ENCODE measurements around the gene FBXO34.

Gene FBXO34

DNA sequence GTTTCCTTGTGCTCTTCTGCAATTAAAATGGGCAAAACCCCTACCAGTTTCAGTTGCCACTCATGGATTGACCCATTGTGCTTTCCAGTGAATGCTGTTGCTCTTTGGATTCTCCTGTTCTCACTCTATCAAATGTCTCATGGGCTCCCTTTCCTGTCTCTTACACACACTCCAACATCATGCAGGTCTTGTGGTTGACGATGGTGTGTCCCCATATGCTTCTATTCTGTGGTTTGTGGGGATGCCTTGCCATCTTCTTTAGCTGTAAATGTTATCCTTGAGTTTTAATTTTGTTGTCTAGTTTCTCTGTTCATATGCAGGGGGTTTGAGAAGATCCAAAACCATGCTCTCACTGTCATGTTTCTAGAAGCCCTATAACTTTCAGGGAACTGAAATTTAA, 31.9 kb upstream of the FBXO34 start (continued):
- TF ChIP-seq, protein P1, sequence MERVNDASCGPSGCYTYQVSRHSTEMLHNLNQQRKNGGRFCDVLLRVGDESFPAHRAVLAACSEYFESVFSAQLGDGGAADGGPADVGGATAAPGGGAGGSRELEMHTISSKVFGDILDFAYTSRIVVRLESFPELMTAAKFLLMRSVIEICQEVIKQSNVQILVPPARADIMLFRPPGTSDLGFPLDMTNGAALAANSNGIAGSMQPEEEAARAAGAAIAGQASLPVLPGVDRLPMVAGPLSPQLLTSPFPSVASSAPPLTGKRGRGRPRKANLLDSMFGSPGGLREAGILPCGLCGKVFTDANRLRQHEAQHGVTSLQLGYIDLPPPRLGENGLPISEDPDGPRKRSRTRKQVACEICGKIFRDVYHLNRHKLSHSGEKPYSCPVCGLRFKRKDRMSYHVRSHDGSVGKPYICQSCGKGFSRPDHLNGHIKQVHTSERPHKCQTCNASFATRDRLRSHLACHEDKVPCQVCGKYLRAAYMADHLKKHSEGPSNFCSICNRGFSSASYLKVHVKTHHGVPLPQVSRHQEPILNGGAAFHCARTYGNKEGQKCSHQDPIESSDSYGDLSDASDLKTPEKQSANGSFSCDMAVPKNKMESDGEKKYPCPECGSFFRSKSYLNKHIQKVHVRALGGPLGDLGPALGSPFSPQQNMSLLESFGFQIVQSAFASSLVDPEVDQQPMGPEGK (CRISPR knock-in tag; IDR thresholded peaks at IDR 0.05; ENCODE audit: borderline replicate concordance): no peak
- no peak for TF ChIP-seq SNAI2 (CRISPR knock-in tag; IDR thresholded peaks at IDR 0.05)

- no peak for ATAC-seq
- TF ChIP-seq ZFP3 (CRISPR knock-in tag; IDR thresholded peaks at IDR 0.05) (no peak), ZNF565 (CRISPR knock-in tag; conservative IDR thresholded peaks at IDR 0.05; ENCODE audit: low read depth) (no peak), ISL1 (CRISPR knock-in tag; IDR thresholded peaks at IDR 0.05) (no peak), TOX (CRISPR knock-in tag; IDR thresholded peaks at IDR 0.05; ENCODE audit: borderline replicate concordance) (no peak), RARB (CRISPR knock-in tag; IDR thresholded peaks at IDR 0.05) (no peak), ZFP30 (CRISPR knock-in tag; IDR thresholded peaks at IDR 0.05) (no peak), ZNF8 (CRISPR knock-in tag; IDR thresholded peaks at IDR 0.05) (no peak), ZNF70 (CRISPR knock-in tag; IDR thresholded peaks at IDR 0.05) (no peak), BACH2 (CRISPR knock-in tag; IDR thresholded peaks at IDR 0.05; ENCODE audit: borderline replicate concordance) (no peak), GLIS3 (CRISPR knock-in tag; IDR thresholded peaks at IDR 0.05) (no peak), OSR1 (CRISPR knock-in tag; IDR thresholded peaks at IDR 0.05) (no peak), SNAI2 (CRISPR knock-in tag; IDR thresholded peaks at IDR 0.05) (no peak), ESRRG (CRISPR knock-in tag; IDR thresholded peaks at IDR 0.05) (no peak), TCF4 (CRISPR knock-in tag; IDR thresholded peaks at IDR 0.05; ENCODE audit: borderline replicate concordance) (no peak), ZC3H10 (CRISPR knock-in tag; IDR thresholded peaks at IDR 0.05) (no peak), CREB5 (CRISPR knock-in tag; IDR thresholded peaks at IDR 0.05; ENCODE audit: low read depth) (no peak)
- TF ChIP-seq, protein P2, sequence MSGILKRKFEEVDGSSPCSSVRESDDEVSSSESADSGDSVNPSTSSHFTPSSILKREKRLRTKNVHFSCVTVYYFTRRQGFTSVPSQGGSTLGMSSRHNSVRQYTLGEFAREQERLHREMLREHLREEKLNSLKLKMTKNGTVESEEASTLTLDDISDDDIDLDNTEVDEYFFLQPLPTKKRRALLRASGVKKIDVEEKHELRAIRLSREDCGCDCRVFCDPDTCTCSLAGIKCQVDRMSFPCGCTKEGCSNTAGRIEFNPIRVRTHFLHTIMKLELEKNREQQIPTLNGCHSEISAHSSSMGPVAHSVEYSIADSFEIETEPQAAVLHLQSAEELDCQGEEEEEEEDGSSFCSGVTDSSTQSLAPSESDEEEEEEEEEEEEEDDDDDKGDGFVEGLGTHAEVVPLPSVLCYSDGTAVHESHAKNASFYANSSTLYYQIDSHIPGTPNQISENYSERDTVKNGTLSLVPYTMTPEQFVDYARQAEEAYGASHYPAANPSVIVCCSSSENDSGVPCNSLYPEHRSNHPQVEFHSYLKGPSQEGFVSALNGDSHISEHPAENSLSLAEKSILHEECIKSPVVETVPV (CRISPR knock-in tag; IDR thresholded peaks at IDR 0.05): no peak
- TF ChIP-seq, protein P3, sequence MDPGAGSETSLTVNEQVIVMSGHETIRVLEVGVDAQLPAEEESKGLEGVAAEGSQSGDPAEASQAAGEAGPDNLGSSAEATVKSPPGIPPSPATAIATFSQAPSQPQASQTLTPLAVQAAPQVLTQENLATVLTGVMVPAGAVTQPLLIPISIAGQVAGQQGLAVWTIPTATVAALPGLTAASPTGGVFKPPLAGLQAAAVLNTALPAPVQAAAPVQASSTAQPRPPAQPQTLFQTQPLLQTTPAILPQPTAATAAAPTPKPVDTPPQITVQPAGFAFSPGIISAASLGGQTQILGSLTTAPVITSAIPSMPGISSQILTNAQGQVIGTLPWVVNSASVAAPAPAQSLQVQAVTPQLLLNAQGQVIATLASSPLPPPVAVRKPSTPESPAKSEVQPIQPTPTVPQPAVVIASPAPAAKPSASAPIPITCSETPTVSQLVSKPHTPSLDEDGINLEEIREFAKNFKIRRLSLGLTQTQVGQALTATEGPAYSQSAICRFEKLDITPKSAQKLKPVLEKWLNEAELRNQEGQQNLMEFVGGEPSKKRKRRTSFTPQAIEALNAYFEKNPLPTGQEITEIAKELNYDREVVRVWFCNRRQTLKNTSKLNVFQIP (CRISPR knock-in tag; IDR thresholded peaks at IDR 0.05; ENCODE audit: borderline replicate concordance, low read depth): no peak
- TF ChIP-seq, protein P4, sequence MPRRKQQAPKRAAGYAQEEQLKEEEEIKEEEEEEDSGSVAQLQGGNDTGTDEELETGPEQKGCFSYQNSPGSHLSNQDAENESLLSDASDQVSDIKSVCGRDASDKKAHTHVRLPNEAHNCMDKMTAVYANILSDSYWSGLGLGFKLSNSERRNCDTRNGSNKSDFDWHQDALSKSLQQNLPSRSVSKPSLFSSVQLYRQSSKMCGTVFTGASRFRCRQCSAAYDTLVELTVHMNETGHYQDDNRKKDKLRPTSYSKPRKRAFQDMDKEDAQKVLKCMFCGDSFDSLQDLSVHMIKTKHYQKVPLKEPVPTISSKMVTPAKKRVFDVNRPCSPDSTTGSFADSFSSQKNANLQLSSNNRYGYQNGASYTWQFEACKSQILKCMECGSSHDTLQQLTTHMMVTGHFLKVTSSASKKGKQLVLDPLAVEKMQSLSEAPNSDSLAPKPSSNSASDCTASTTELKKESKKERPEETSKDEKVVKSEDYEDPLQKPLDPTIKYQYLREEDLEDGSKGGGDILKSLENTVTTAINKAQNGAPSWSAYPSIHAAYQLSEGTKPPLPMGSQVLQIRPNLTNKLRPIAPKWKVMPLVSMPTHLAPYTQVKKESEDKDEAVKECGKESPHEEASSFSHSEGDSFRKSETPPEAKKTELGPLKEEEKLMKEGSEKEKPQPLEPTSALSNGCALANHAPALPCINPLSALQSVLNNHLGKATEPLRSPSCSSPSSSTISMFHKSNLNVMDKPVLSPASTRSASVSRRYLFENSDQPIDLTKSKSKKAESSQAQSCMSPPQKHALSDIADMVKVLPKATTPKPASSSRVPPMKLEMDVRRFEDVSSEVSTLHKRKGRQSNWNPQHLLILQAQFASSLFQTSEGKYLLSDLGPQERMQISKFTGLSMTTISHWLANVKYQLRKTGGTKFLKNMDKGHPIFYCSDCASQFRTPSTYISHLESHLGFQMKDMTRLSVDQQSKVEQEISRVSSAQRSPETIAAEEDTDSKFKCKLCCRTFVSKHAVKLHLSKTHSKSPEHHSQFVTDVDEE (CRISPR knock-in tag; IDR thresholded peaks at IDR 0.05): no peak
- TF ChIP-seq, protein P1 (CRISPR knock-in tag; IDR thresholded peaks at IDR 0.05; ENCODE audit: borderline replicate concordance): no peak
Measured at GRCh38 chr14:55240526-55241178, 30.6 kb upstream of the FBXO34 start.
